ENCODE measurements around the gene SMCO1.
"Not testable (repeated sequence)": the region's sequence is repeated elsewhere in the genome, so short reads cannot be mapped to it uniquely, and the experiment has no call there.

SMCO1 gene

GRCh38 chr3:196514913-196515621 lies at the start of gene SMCO1:
TSS of gene SMCO1 (minus strand) at chr3:196515346. CDS start at chr3:196515209, 137 bp downstream.
- no peak for DNase-seq (ENCODE audit: low read depth)

- no peak for DNase-seq (ENCODE audit: low read depth)
These were observed 48.6 kb upstream of the SMCO1 start for GRCh38 chr3:196563721-196564225.

GRCh38 chr3:196559826-196560225 lies 44.7 kb upstream of the SMCO1 start:
- DNase-seq (ENCODE audit: low read depth): no peak

GRCh38 chr3:196558476-196558875 lies 43.3 kb upstream of the SMCO1 start:
- DNase-seq (ENCODE audit: low read depth): no peak

GRCh38 chr3:196557236-196557635 lies 42.1 kb upstream of the SMCO1 start:
- DNase-seq (ENCODE audit: low read depth): no peak

- DNase-seq (ENCODE audit: low read depth): no peak
These were observed 40.1 kb upstream of the SMCO1 start for GRCh38 chr3:196555295-196555694.

GRCh38 chr3:196554205-196554604 lies 39.1 kb upstream of the SMCO1 start:
- DNase-seq (ENCODE audit: low read depth): no peak

GRCh38 chr3:196553551-196553950 lies 38.4 kb upstream of the SMCO1 start:
- DNase-seq (ENCODE audit: low read depth): no peak

GRCh38 chr3:196552253-196552652 lies 37.1 kb upstream of the SMCO1 start:
- DNase-seq (ENCODE audit: low read depth): no peak

GRCh38 chr3:196550172-196550571 lies 35.0 kb upstream of the SMCO1 start:
- DNase-seq (ENCODE audit: low read depth): not testable (repeated sequence)

GRCh38 chr3:196549312-196549711 lies 34.2 kb upstream of the SMCO1 start:
- not testable (repeated sequence) for DNase-seq (ENCODE audit: low read depth)

- DNase-seq (ENCODE audit: low read depth): no peak
These were observed 31.9 kb upstream of the SMCO1 start for GRCh38 chr3:196547067-196547466.

GRCh38 chr3:196546537-196546936 lies 31.4 kb upstream of the SMCO1 start:
- no peak for DNase-seq (ENCODE audit: low read depth)

- no peak for DNase-seq (ENCODE audit: low read depth)
These were observed 29.4 kb upstream of the SMCO1 start for GRCh38 chr3:196544491-196544992.

- DNase-seq (ENCODE audit: low read depth): no peak
These were observed 26.7 kb upstream of the SMCO1 start for GRCh38 chr3:196541684-196542445.

GRCh38 chr3:196537319-196537984 lies 22.3 kb upstream of the SMCO1 start:
- no peak for DNase-seq (ENCODE audit: low read depth)

- no peak for DNase-seq (ENCODE audit: low read depth)
These were observed 18.1 kb upstream of the SMCO1 start for GRCh38 chr3:196533260-196533681.

GRCh38 chr3:196531418-196531817 lies 16.3 kb upstream of the SMCO1 start:
- DNase-seq (ENCODE audit: low read depth): no peak

GRCh38 chr3:196528639-196529233 lies 13.6 kb upstream of the SMCO1 start:
- DNase-seq (ENCODE audit: low read depth): peak; percentile 61

- DNase-seq (ENCODE audit: low read depth): no peak
These were observed 10.0 kb upstream of the SMCO1 start for GRCh38 chr3:196525141-196525540.

- no peak for DNase-seq (ENCODE audit: low read depth)
These were observed 9.4 kb upstream of the SMCO1 start for GRCh38 chr3:196524527-196524926.

GRCh38 chr3:196523841-196524240 lies 8.7 kb upstream of the SMCO1 start:
- no peak for DNase-seq (ENCODE audit: low read depth)

All from fibroblast of gingiva (primary cell).